Adrenal gland (tissue), 5 donors: Measurements from ENCODE around the gene ZFYVE21.

Experiments used
- POLR2A ChIP-seq, 2 donors: fragments of 450-650 bp; IDR thresholded peaks; one replicate each; pipeline ENCODE4 v1.6.1; 2017; ENCODE audit warnings: antibody characterized with exemption in 2 of 2, mild to moderate bottlenecking in 2 of 2, moderate library complexity in 1 of 2
- TF ChIP-seq, protein P1 (sequence below), 6 experiments: fragments of 450-650 bp in 4 of 6; fragments of 200-600 bp in 2 of 6; sonication (generic) in 1 of 6; IDR thresholded peaks; 1 replicate in 5 of 6; 2 replicates in 1 of 6; pipeline versions ENCODE4 v1.5.1 to v1.8.0; 2016 to 2021; ENCODE audit warnings: antibody characterized with exemption in 6 of 6, mild to moderate bottlenecking in 2 of 6, moderate library complexity in 1 of 6
- donor health status: DM: no; HTN: no; CAD: no.

DNA sequence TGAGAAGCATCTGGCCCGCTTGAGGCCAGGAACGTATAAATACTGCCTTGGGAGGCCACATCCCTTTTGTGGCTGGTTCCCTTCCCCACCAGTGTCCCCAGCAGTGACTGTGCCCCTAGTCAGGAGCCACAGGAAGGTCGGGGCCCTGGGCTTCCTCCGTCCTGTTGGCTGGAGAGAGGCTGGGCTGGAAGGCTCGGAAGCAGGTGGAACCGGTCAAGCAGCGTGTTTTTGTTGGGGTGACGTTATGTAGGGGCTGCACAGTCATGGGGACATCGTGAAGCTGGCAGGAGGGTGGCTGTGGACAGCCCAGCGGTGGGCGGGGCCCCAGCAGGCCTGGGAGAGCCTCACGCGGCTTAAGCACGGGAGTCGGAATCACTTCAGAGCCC, 10.5 kb upstream of the ZFYVE21 start:
- no peak for TF ChIP-seq POLR2A (IDR thresholded peaks at IDR 0.05)
- TF ChIP-seq, protein P1, sequence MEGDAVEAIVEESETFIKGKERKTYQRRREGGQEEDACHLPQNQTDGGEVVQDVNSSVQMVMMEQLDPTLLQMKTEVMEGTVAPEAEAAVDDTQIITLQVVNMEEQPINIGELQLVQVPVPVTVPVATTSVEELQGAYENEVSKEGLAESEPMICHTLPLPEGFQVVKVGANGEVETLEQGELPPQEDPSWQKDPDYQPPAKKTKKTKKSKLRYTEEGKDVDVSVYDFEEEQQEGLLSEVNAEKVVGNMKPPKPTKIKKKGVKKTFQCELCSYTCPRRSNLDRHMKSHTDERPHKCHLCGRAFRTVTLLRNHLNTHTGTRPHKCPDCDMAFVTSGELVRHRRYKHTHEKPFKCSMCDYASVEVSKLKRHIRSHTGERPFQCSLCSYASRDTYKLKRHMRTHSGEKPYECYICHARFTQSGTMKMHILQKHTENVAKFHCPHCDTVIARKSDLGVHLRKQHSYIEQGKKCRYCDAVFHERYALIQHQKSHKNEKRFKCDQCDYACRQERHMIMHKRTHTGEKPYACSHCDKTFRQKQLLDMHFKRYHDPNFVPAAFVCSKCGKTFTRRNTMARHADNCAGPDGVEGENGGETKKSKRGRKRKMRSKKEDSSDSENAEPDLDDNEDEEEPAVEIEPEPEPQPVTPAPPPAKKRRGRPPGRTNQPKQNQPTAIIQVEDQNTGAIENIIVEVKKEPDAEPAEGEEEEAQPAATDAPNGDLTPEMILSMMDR (IDR thresholded peaks at IDR 0.05), result no peak
